HFFc6 (cell line): ENCODE results near the gene SERPINA12. TPM values are rescaled to one million over a fixed set of nuclear protein-coding genes. Genes with fewer than 3 reads are reported as not detected.

Experiments
- DNase-seq: peaks from one replicate; pipeline ENCODE4 v3.0.0-alpha.2; 2018
- H3K27ac Mint-ChIP-seq: 2 replicates; pipeline ENCODE4 v1.8.0; 2020; ENCODE audit warnings: mild to moderate bottlenecking, mixed read lengths
- H3K27me3 Mint-ChIP-seq: 2 replicates; pipeline ENCODE4 v1.8.0; 2021; ENCODE audit warnings: mild to moderate bottlenecking, moderate library complexity, mixed read lengths; ENCODE audit not compliant: insufficient read depth
- H3K36me3 Mint-ChIP-seq: 2 replicates; pipeline ENCODE4 v1.8.0; 2021; ENCODE audit warnings: low read depth, mixed read lengths
- H3K4me1 Mint-ChIP-seq: 2 replicates; pipeline ENCODE4 v1.8.0; 2020; ENCODE audit warnings: low read depth, mixed read lengths
- H3K4me3 Mint-ChIP-seq: 2 replicates; pipeline ENCODE4 v1.8.0; 2020; ENCODE audit warnings: mild to moderate bottlenecking, moderate library complexity, mixed read lengths
- H3K9me3 Mint-ChIP-seq: 2 replicates; pipeline ENCODE4 v1.8.0; 2020; ENCODE audit warnings: mild to moderate bottlenecking, mixed read lengths
- CTCF ChIP-seq: fragments of 200-600 bp; sonication (generic); IDR thresholded peaks from 2 replicates; pipeline ENCODE4 v1.5.0; 2021; ENCODE audit warnings: antibody characterized with exemption, mild to moderate bottlenecking
- total RNA-seq, 6 experiments: library from RNA; stranded (reverse); fragmentation: NEBNext Ultra II Directional; extraction: Animal tissue kit (Norgen Biotek cat#: 25700); gene quantifications; 2 replicates in 1 of 6; 3 replicates in 5 of 6; pipeline ENCODE4 v1.2.3, GENCODE V29; 2021

Gene SERPINA12
- total RNA-seq, 6 experiments from 2014 or later, result not detected

- Mint-ChIP-seq H3K4me1 (no peaks in the 10 kb centered on the region), H3K27me3 (peaks cover 1% of the 10 kb centered on the region), H3K27ac (no peak overlapping the region), H3K9me3 (peaks cover 45% of the 10 kb centered on the region), H3K4me3 (no peak overlapping the region), H3K36me3 (peaks cover 4% of the 10 kb centered on the region; the same call in 1 of the 2 replicates)
- DNase-seq, result no peak
- TF ChIP-seq CTCF, result no peak
Observed at GRCh38 chr14:94540031-94540794, 30.9 kb upstream of the SERPINA12 start.

GRCh38 chr14:94539181-94539580, 29.9 kb upstream of the SERPINA12 start:
- Mint-ChIP-seq H3K27ac (no peak overlapping the region), H3K4me3 (no peak overlapping the region), H3K36me3 (peaks cover 4% of the 10 kb centered on the region; the same call in 1 of the 2 replicates), H3K9me3 (peaks cover 44% of the 10 kb centered on the region), H3K4me1 (no peaks in the 10 kb centered on the region), H3K27me3 (peaks cover 1% of the 10 kb centered on the region)
- TF ChIP-seq CTCF, result no peak
- no peak for DNase-seq

- no peak for DNase-seq
- TF ChIP-seq CTCF, result no peak
- Mint-ChIP-seq H3K4me1 (no peaks in the 10 kb centered on the region), H3K27ac (no peak overlapping the region), H3K27me3 (no peaks in the 10 kb centered on the region; the same call in 1 of the 2 replicates), H3K4me3 (no peak overlapping the region), H3K9me3 (peaks cover 42% of the 10 kb centered on the region), H3K36me3 (peaks cover 4% of the 10 kb centered on the region; the same call in 1 of the 2 replicates)
Observed at GRCh38 chr14:94538070-94538740, 28.9 kb upstream of the SERPINA12 start.

DNA sequence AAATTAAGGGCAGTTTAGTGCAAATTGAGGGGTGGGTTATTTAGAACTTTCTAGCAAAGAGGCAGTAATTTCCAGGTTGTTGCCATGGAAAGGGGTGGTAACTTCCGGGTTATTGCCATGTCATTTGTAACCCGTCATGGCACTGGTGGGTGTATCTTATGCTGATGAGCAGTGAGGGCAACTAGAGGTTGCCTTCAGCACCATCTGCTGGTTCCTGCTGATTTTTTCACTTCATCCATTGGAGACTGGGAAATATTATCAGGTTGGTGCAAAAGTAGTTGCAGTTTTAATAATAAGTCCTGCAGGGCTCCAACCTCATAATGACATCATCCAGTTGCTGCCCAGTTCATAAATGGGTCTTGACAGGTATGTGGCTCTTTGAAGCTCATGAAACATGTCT, 27.6 kb upstream of the SERPINA12 start:
- Mint-ChIP-seq H3K4me1 (no peaks in the 10 kb centered on the region), H3K36me3 (peaks cover 4% of the 10 kb centered on the region; the same call in 1 of the 2 replicates), H3K27ac (no peak overlapping the region), H3K27me3 (no peaks in the 10 kb centered on the region; the same call in 1 of the 2 replicates), H3K4me3 (no peak overlapping the region), H3K9me3 (peaks cover 44% of the 10 kb centered on the region)
- TF ChIP-seq CTCF, result no peak
- no peak for DNase-seq

DNA sequence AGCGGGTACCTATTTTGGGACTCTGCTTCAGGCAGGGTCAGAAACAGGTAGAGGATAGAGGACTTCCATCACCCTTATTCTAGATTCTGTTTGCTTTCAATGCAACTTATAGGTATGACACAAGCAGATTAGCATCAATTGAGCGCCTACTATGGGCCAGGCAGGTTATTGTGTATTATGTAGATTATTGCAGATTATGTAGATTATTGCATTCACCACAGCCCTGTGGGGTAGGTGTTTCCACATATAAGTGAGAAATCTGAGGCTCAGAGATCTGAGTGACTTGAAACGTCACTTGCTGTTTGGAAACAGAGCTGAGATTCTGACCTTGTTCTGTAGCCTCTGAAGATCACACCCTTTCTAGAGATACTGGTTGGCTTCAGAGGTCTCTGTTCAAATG, 26.2 kb upstream of the SERPINA12 start:
- no peak overlapping the region for H3K27ac Mint-ChIP-seq

More for the DNA sequence above, 26.2 kb upstream of the SERPINA12 start:
- Mint-ChIP-seq H3K36me3 (no peaks in the 10 kb centered on the region), H3K4me1 (no peaks in the 10 kb centered on the region), H3K9me3 (peaks cover 43% of the 10 kb centered on the region), H3K4me3 (no peak overlapping the region), H3K27me3 (no peaks in the 10 kb centered on the region; the same call in 1 of the 2 replicates)
- TF ChIP-seq CTCF, result no peak
- no peak for DNase-seq
